ENCODE data around the gene COL19A1.

The COL19A1 gene

GRCh38 chr6:69980624-69981023, 114.3 kb downstream of the COL19A1 start:
- TF ChIP-seq TAF1 (IDR thresholded peaks at IDR 0.05; ENCODE audit: low read depth) (no peak), NFIC (IDR thresholded peaks at IDR 0.05) (no peak), FOXM1 (IDR thresholded peaks at IDR 0.05; ENCODE audit: borderline replicate concordance, low read depth) (no peak), RAD21 (IDR thresholded peaks at IDR 0.05; ENCODE audit: low read depth) (no peak), EP300 (IDR thresholded peaks at IDR 0.05; ENCODE audit: borderline replicate concordance) (no peak), CEBPB (IDR thresholded peaks at IDR 0.05) (no peak), REST (IDR thresholded peaks at IDR 0.05; ENCODE audit: low read depth) (no peak), MAX (IDR thresholded peaks at IDR 0.05) (no peak), TEAD4 (IDR thresholded peaks at IDR 0.05) (no peak), USF1 (IDR thresholded peaks at IDR 0.05) (no peak), CREB1 (IDR thresholded peaks at IDR 0.05; ENCODE audit: low read depth) (no peak), ZBTB7A (IDR thresholded peaks at IDR 0.05; ENCODE audit: low read depth) (no peak), YY1 (IDR thresholded peaks at IDR 0.05; ENCODE audit: low read depth) (no peak)

GRCh38 chr6:69984506-69984905, 118.2 kb downstream of the COL19A1 start:
- TF ChIP-seq EGR1 (IDR thresholded peaks at IDR 0.05): no peak
- no peak for TF ChIP-seq CEBPB (IDR thresholded peaks at IDR 0.05)
- TF ChIP-seq TCF12 (IDR thresholded peaks at IDR 0.05; ENCODE audit: low read depth): no peak
- no peak for TF ChIP-seq MAX (IDR thresholded peaks at IDR 0.05)
- no peak for TF ChIP-seq EP300 (IDR thresholded peaks at IDR 0.05; ENCODE audit: borderline replicate concordance)
- no peak for TF ChIP-seq REST (IDR thresholded peaks at IDR 0.05; ENCODE audit: low read depth)
- no peak for TF ChIP-seq YY1 (IDR thresholded peaks at IDR 0.05; ENCODE audit: low read depth)
- TF ChIP-seq USF1 (IDR thresholded peaks at IDR 0.05): no peak
- no peak for TF ChIP-seq NFIC (IDR thresholded peaks at IDR 0.05)
- no peak for TF ChIP-seq RAD21 (IDR thresholded peaks at IDR 0.05; ENCODE audit: low read depth)
- no peak for TF ChIP-seq CREB1 (IDR thresholded peaks at IDR 0.05; ENCODE audit: low read depth)
- no peak for TF ChIP-seq TEAD4 (IDR thresholded peaks at IDR 0.05)

- no peak for TF ChIP-seq TCF12 (IDR thresholded peaks at IDR 0.05; ENCODE audit: low read depth)
- TF ChIP-seq EP300 (IDR thresholded peaks at IDR 0.05; ENCODE audit: borderline replicate concordance): no peak
- no peak for TF ChIP-seq CEBPB (IDR thresholded peaks at IDR 0.05)
- TF ChIP-seq FOXM1 (IDR thresholded peaks at IDR 0.05; ENCODE audit: borderline replicate concordance, low read depth): no peak
- no peak for TF ChIP-seq YY1 (IDR thresholded peaks at IDR 0.05; ENCODE audit: low read depth)
- TF ChIP-seq TEAD4 (IDR thresholded peaks at IDR 0.05): no peak
- TF ChIP-seq REST (IDR thresholded peaks at IDR 0.05; ENCODE audit: low read depth): no peak
- no peak for TF ChIP-seq USF1 (IDR thresholded peaks at IDR 0.05)
- TF ChIP-seq RAD21 (IDR thresholded peaks at IDR 0.05; ENCODE audit: low read depth): no peak
- TF ChIP-seq NFIC (IDR thresholded peaks at IDR 0.05): no peak
- TF ChIP-seq MAX (IDR thresholded peaks at IDR 0.05): no peak
- TF ChIP-seq TAF1 (IDR thresholded peaks at IDR 0.05; ENCODE audit: low read depth): no peak
- TF ChIP-seq ZBTB7A (IDR thresholded peaks at IDR 0.05; ENCODE audit: low read depth): no peak
- TF ChIP-seq CREB1 (IDR thresholded peaks at IDR 0.05; ENCODE audit: low read depth): no peak
- no peak for TF ChIP-seq EGR1 (IDR thresholded peaks at IDR 0.05)
Observed at GRCh38 chr6:69985180-69985579, 118.8 kb downstream of the COL19A1 start.

- TF ChIP-seq REST (IDR thresholded peaks at IDR 0.05; ENCODE audit: low read depth): no peak
- TF ChIP-seq ZBTB7A (IDR thresholded peaks at IDR 0.05; ENCODE audit: low read depth): no peak
- TF ChIP-seq RAD21 (IDR thresholded peaks at IDR 0.05; ENCODE audit: low read depth): no peak
- TF ChIP-seq CEBPB (IDR thresholded peaks at IDR 0.05): no peak
- no peak for TF ChIP-seq FOXM1 (IDR thresholded peaks at IDR 0.05; ENCODE audit: borderline replicate concordance, low read depth)
- TF ChIP-seq EP300 (IDR thresholded peaks at IDR 0.05; ENCODE audit: borderline replicate concordance): no peak
- no peak for TF ChIP-seq CREB1 (IDR thresholded peaks at IDR 0.05; ENCODE audit: low read depth)
- TF ChIP-seq TCF12 (IDR thresholded peaks at IDR 0.05; ENCODE audit: low read depth): no peak
- no peak for TF ChIP-seq TEAD4 (IDR thresholded peaks at IDR 0.05)
- no peak for TF ChIP-seq MAX (IDR thresholded peaks at IDR 0.05)
- no peak for TF ChIP-seq YY1 (IDR thresholded peaks at IDR 0.05; ENCODE audit: low read depth)
Observed at GRCh38 chr6:69987550-69987949, 121.2 kb downstream of the COL19A1 start.

All from Ishikawa (cell line).